ENCODE data around the gene INPP5A.
"Not testable (repeated sequence)": the region's sequence is repeated elsewhere in the genome, so short reads cannot be mapped to it uniquely, and the experiment has no call there.

The INPP5A gene

GRCh38 chr10:132810807-132811700 lies 273.5 kb downstream of the INPP5A start:
- no peak for DNase-seq

- no peak for DNase-seq
Measured at GRCh38 chr10:132811891-132812481, 274.4 kb downstream of the INPP5A start.

GRCh38 chr10:132812520-132812919 lies 274.9 kb downstream of the INPP5A start:
- DNase-seq = no peak

GRCh38 chr10:132813001-132813401 lies 275.4 kb downstream of the INPP5A start:
- no peak for DNase-seq

GRCh38 chr10:132813560-132814468 lies 276.2 kb downstream of the INPP5A start:
- no peak for DNase-seq

GRCh38 chr10:132814469-132814856 lies 276.9 kb downstream of the INPP5A start:
- no peak for DNase-seq

- no peak for DNase-seq
Measured at GRCh38 chr10:132815168-132815857, 277.7 kb downstream of the INPP5A start.

- DNase-seq = no peak
Measured at GRCh38 chr10:132816718-132817117, 279.1 kb downstream of the INPP5A start.

- DNase-seq = no peak
Measured at GRCh38 chr10:132817701-132818211, 280.2 kb downstream of the INPP5A start.

- DNase-seq = no peak
Measured at GRCh38 chr10:132820056-132820455, 282.5 kb downstream of the INPP5A start.

GRCh38 chr10:132825783-132826523 lies 288.4 kb downstream of the INPP5A start:
- DNase-seq = not testable (repeated sequence)

- no peak for DNase-seq
Measured at GRCh38 chr10:132826524-132827422, 289.2 kb downstream of the INPP5A start.

- no peak for DNase-seq
Measured at GRCh38 chr10:132827423-132827789, 289.8 kb downstream of the INPP5A start.

GRCh38 chr10:132827861-132828539 lies 290.4 kb downstream of the INPP5A start:
- DNase-seq = no peak

- DNase-seq = no peak
Measured at GRCh38 chr10:132828681-132829080, 291.1 kb downstream of the INPP5A start.

- DNase-seq = no peak
Measured at GRCh38 chr10:132829403-132829802, 291.8 kb downstream of the INPP5A start.

GRCh38 chr10:132832186-132832969 lies 294.8 kb downstream of the INPP5A start:
- DNase-seq = no peak

All from NCI-H526 treated with DMSO at 0.1 percent for 48 hours (cell line).